K562 (cell line): ENCODE results near the gene HOXB7. TPM values are rescaled to one million over a fixed set of nuclear protein-coding genes. Genes with fewer than 3 reads are reported as not detected.
A peak's percentile ranks its signal among the peaks of the same experiment; 100 is the strongest.

Source experiments
- ARID2 ChIP-seq: fragments of 450-650 bp; IDR thresholded peaks from 2 replicates; pipeline ENCODE4 v1.6.1; 2017; ENCODE audit warnings: antibody characterized with exemption, mild to moderate bottlenecking
- ATF7 ChIP-seq: fragments of 450-650 bp; IDR thresholded peaks from 2 replicates; pipeline ENCODE4 v1.7.1; 2014; ENCODE audit warnings: mild to moderate bottlenecking, moderate library complexity
- RHOXF2B ChIP-seq: fragments of 250-450 bp; sonication (Bioruptor Pico); conservative IDR thresholded peaks from 2 replicates; pipeline ENCODE4 v1.5.1; 2021
- SMC3 ChIP-seq: conservative IDR thresholded peaks from 2 replicates; pipeline ENCODE4 v1.6.1; 2011; ENCODE audit warnings: low read depth, low read length, improper control_type of control experiment; ENCODE audit not compliant: insufficient read depth
- ZNF695 ChIP-seq: fragments of 450-650 bp; formaldehyde crosslinking; IDR thresholded peaks from 2 replicates; pipeline ENCODE4 v1.4.0; 2020; ENCODE audit warnings: mild to moderate bottlenecking, moderate library complexity
- polyA plus RNA-seq, 8 experiments: library from polyadenylated mRNA; depleted of rRNA in 4 of 8; stranded (reverse) in 5 of 8; unstranded in 3 of 8; fragments of >200 nt; fragmentation: Nextera tagmentation in 2 of 8; fragmentation: Illumina TruSeq in 1 of 8; extraction: Ambion mirVana in 2 of 8; extraction: Trizol in 1 of 8; gene quantifications; 2 replicates each; pipeline versions ENCODE4 v1.2.1 to v1.2.3, GENCODE V29; 2011 to 2014; ENCODE audit warnings: inconsistent platforms in 1 of 8, missing spikeins in 1 of 8
- total RNA-seq, 7 experiments: library from RNA; depleted of rRNA in 6 of 7; stranded (reverse); fragments of >200 nt in 6 of 7; fragmentation: Illumina TruSeq in 2 of 7; extraction: Trizol in 2 of 7; gene quantifications; 2 replicates each; pipeline versions ENCODE4 v1.2.1 to v1.2.3, GENCODE V29; 2011 to 2021; ENCODE audit warnings: low replicate concordance in 1 of 7
- TF ChIP-seq, protein P1 (sequence below): fragments of 450-650 bp; IDR thresholded peaks from 2 replicates; pipeline ENCODE4 v1.6.1; 2016; ENCODE audit warnings: mild to moderate bottlenecking, moderate library complexity
- TF ChIP-seq, protein P2 (sequence below): fragments of 200-800 bp; sonication (Bioruptor generic); IDR thresholded peaks from 2 replicates; pipeline ENCODE4 v1.6.1; 2017; ENCODE audit warnings: missing genetic modification characterization, missing compliant biosample characterization
- TF ChIP-seq, protein P3 (sequence below): fragments of 250-450 bp; sonication (Bioruptor Pico); IDR thresholded peaks from 2 replicates; pipeline ENCODE4 v1.4.0; 2020

Gene HOXB7
- total and polyA plus RNA-seq, 9 of the 15 experiments (the other 6 are each of a cell fraction or from before 2014, with no cell fraction given): 5.5 to 16.7 (median 8.3) TPM

DNA sequence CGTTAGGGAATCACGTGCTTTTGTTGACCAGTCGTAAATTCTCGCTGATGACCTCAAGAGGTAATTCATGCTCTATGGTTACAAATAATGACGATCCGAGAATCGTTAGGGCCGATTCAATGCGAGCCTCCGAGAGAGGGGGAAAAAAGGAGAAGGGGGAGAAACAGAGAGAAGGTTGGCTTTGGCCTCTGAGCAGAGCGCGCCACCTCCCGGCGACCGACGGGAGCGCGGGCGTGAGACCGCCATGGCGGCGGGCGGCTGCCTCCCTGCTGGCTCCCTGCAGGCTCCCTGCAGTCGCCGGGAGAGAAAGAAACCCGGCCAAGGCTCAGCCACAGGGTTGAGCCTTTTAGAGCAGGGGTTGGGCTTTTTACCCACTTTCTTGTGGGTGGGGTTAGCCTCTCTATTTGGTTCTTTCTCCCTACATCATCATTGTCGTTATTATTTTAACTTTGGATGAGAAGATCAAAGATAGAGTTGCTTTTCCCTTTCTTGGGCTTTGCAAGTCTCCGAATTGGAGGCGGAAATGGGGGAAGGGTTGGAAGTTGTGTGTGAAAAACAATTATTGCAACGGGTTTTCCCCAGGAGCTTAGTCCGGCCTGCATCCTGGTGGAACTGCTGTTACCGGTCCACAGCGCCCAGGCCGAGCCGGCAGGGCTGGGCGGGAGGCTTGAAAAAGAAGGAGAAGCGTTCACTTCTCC is 16.8 kb downstream of the HOXB7 start (continued):
- peak; percentile 97 for TF ChIP-seq SMC3
- TF ChIP-seq ZNF695 (CRISPR knock-in tag): no peak
- TF ChIP-seq, protein P1, sequence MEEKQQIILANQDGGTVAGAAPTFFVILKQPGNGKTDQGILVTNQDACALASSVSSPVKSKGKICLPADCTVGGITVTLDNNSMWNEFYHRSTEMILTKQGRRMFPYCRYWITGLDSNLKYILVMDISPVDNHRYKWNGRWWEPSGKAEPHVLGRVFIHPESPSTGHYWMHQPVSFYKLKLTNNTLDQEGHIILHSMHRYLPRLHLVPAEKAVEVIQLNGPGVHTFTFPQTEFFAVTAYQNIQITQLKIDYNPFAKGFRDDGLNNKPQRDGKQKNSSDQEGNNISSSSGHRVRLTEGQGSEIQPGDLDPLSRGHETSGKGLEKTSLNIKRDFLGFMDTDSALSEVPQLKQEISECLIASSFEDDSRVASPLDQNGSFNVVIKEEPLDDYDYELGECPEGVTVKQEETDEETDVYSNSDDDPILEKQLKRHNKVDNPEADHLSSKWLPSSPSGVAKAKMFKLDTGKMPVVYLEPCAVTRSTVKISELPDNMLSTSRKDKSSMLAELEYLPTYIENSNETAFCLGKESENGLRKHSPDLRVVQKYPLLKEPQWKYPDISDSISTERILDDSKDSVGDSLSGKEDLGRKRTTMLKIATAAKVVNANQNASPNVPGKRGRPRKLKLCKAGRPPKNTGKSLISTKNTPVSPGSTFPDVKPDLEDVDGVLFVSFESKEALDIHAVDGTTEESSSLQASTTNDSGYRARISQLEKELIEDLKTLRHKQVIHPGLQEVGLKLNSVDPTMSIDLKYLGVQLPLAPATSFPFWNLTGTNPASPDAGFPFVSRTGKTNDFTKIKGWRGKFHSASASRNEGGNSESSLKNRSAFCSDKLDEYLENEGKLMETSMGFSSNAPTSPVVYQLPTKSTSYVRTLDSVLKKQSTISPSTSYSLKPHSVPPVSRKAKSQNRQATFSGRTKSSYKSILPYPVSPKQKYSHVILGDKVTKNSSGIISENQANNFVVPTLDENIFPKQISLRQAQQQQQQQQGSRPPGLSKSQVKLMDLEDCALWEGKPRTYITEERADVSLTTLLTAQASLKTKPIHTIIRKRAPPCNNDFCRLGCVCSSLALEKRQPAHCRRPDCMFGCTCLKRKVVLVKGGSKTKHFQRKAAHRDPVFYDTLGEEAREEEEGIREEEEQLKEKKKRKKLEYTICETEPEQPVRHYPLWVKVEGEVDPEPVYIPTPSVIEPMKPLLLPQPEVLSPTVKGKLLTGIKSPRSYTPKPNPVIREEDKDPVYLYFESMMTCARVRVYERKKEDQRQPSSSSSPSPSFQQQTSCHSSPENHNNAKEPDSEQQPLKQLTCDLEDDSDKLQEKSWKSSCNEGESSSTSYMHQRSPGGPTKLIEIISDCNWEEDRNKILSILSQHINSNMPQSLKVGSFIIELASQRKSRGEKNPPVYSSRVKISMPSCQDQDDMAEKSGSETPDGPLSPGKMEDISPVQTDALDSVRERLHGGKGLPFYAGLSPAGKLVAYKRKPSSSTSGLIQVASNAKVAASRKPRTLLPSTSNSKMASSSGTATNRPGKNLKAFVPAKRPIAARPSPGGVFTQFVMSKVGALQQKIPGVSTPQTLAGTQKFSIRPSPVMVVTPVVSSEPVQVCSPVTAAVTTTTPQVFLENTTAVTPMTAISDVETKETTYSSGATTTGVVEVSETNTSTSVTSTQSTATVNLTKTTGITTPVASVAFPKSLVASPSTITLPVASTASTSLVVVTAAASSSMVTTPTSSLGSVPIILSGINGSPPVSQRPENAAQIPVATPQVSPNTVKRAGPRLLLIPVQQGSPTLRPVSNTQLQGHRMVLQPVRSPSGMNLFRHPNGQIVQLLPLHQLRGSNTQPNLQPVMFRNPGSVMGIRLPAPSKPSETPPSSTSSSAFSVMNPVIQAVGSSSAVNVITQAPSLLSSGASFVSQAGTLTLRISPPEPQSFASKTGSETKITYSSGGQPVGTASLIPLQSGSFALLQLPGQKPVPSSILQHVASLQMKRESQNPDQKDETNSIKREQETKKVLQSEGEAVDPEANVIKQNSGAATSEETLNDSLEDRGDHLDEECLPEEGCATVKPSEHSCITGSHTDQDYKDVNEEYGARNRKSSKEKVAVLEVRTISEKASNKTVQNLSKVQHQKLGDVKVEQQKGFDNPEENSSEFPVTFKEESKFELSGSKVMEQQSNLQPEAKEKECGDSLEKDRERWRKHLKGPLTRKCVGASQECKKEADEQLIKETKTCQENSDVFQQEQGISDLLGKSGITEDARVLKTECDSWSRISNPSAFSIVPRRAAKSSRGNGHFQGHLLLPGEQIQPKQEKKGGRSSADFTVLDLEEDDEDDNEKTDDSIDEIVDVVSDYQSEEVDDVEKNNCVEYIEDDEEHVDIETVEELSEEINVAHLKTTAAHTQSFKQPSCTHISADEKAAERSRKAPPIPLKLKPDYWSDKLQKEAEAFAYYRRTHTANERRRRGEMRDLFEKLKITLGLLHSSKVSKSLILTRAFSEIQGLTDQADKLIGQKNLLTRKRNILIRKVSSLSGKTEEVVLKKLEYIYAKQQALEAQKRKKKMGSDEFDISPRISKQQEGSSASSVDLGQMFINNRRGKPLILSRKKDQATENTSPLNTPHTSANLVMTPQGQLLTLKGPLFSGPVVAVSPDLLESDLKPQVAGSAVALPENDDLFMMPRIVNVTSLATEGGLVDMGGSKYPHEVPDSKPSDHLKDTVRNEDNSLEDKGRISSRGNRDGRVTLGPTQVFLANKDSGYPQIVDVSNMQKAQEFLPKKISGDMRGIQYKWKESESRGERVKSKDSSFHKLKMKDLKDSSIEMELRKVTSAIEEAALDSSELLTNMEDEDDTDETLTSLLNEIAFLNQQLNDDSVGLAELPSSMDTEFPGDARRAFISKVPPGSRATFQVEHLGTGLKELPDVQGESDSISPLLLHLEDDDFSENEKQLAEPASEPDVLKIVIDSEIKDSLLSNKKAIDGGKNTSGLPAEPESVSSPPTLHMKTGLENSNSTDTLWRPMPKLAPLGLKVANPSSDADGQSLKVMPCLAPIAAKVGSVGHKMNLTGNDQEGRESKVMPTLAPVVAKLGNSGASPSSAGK: no peak
- TF ChIP-seq ATF7: 0 out of 2 replicates have a peak, but pooled peaks have one; percentile 18
- TF ChIP-seq ARID2: peak; percentile 86
- TF ChIP-seq, protein P2, sequence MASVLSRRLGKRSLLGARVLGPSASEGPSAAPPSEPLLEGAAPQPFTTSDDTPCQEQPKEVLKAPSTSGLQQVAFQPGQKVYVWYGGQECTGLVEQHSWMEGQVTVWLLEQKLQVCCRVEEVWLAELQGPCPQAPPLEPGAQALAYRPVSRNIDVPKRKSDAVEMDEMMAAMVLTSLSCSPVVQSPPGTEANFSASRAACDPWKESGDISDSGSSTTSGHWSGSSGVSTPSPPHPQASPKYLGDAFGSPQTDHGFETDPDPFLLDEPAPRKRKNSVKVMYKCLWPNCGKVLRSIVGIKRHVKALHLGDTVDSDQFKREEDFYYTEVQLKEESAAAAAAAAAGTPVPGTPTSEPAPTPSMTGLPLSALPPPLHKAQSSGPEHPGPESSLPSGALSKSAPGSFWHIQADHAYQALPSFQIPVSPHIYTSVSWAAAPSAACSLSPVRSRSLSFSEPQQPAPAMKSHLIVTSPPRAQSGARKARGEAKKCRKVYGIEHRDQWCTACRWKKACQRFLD (CRISPR knock-in tag): no peak
- TF ChIP-seq, protein P3, sequence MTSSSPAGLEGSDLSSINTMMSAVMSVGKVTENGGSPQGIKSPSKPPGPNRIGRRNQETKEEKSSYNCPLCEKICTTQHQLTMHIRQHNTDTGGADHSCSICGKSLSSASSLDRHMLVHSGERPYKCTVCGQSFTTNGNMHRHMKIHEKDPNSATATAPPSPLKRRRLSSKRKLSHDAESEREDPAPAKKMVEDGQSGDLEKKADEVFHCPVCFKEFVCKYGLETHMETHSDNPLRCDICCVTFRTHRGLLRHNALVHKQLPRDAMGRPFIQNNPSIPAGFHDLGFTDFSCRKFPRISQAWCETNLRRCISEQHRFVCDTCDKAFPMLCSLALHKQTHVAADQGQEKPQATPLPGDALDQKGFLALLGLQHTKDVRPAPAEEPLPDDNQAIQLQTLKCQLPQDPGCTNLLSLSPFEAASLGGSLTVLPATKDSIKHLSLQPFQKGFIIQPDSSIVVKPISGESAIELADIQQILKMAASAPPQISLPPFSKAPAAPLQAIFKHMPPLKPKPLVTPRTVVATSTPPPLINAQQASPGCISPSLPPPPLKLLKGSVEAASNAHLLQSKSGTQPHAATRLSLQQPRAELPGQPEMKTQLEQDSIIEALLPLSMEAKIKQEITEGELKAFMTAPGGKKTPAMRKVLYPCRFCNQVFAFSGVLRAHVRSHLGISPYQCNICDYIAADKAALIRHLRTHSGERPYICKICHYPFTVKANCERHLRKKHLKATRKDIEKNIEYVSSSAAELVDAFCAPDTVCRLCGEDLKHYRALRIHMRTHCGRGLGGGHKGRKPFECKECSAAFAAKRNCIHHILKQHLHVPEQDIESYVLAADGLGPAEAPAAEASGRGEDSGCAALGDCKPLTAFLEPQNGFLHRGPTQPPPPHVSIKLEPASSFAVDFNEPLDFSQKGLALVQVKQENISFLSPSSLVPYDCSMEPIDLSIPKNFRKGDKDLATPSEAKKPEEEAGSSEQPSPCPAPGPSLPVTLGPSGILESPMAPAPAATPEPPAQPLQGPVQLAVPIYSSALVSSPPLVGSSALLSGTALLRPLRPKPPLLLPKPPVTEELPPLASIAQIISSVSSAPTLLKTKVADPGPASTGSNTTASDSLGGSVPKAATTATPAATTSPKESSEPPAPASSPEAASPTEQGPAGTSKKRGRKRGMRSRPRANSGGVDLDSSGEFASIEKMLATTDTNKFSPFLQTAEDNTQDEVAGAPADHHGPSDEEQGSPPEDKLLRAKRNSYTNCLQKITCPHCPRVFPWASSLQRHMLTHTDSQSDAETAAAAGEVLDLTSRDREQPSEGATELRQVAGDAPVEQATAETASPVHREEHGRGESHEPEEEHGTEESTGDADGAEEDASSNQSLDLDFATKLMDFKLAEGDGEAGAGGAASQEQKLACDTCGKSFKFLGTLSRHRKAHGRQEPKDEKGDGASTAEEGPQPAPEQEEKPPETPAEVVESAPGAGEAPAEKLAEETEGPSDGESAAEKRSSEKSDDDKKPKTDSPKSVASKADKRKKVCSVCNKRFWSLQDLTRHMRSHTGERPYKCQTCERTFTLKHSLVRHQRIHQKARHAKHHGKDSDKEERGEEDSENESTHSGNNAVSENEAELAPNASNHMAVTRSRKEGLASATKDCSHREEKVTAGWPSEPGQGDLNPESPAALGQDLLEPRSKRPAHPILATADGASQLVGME: no peak
- no peak for TF ChIP-seq RHOXF2B
